Measurements from ENCODE around the gene COX17.

Gene COX17

DNA sequence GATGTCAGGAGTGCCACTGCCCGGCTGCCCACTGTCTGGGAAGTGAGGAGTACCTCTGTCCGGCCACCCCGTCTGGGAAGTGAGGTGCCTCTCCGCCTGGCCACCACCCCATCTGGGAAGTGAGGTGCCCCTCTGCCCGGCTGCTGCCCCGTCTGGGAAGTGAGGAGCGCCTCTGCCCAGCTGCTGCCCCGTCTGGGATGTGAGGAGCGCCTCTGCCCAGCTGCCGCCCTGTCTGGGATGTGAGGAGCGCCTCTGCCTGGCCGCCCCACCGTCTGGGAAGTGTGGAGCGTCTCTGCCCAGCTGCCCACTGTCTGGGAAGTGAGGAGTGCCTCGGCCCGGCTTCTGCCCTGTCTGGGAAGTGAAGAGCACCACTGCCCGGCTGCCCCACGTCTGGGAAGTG is 3.3 kb downstream of the COX17 start:
- no peak for DNase-seq (ENCODE audit: low spot score)

DNA sequence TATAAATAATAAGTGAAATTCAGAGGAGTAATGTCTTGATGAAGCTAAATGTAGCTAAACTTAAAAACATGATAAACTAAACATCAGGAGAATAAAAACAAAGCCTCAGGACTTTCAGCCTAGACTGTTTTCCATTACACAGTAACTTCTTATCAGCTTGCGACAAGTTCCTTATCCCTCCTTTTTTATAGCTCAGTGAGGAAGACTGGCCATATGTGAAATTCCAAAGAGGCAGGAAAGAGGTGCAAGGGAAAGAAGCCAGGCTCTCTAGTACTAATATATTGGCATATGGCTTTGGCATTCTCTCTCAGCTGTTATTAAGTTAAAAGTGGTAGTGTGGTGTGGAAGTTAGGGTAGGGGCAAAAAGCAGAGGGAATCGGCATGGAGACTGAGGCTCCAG is 4.4 kb downstream of the COX17 start:
- no peak for DNase-seq (ENCODE audit: low spot score)

- no peak for DNase-seq (ENCODE audit: low spot score)
Observed at GRCh38 chr3:119669906-119670570, 7.2 kb downstream of the COX17 start.

- DNase-seq (ENCODE audit: low spot score) = no peak
Observed at GRCh38 chr3:119665954-119666559, 11.1 kb downstream of the COX17 start.

GRCh38 chr3:119664850-119665379 is 12.3 kb downstream of the COX17 start:
- no peak for DNase-seq (ENCODE audit: low spot score)

- DNase-seq (ENCODE audit: low spot score) = no peak
Observed at GRCh38 chr3:119664370-119664769, 12.8 kb downstream of the COX17 start.

DNA sequence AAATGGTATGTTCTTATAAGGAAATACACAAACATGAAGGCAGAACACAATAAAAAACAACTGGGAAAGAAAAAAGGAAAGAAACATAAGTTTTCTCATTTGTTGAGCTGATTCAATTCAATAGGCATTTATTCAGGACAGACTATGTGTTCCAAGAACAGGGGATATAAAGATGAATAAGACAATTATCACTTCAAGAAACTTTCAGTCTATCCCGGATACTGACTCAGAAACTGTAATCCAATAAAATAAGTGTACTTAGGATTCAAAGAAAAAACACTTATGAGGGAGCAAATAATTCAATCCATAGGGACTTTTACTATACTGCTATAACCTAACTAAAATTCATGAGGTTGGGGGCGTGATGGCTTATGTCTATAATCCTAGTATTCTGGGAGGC is 13.3 kb downstream of the COX17 start:
- DNase-seq (ENCODE audit: low spot score) = no peak

DNA sequence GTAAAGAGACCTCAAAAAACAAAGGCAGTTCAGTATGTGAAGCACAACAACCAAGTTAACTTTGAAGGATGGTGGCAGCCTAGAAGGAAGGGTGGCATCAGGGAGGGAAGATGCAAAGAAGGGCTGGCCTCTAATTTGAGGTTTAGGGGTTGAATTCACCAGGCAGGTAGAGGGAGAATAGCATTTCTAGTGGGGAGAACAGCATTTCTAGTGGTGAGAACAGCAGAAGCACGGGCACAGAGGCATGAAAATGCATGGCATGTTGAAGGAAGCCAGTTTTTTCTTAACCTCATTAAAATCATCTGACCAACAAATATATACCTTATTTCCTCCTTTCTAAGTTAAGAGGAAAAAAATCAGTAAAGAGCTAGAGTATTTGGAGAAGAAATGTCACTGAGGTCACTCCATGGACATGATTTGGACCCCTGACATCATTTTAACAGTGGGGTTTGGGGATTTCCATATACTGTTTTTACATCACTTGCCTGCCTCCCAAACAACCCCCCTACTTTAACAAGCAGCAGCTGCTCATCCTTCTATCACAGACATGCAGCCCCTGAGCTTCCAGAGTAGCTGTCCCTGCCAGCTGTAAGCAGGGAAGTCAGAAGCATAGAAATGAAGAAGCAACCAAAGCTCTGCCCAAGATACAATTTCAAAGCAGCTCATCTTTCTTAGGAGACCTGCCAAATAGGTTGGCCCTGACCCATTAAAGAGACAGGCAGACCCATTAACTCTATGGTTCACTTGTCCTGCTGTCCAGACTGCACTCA is 14.4 kb downstream of the COX17 start:
- no peak for DNase-seq (ENCODE audit: low spot score)

- DNase-seq (ENCODE audit: low spot score) = no peak
Observed at GRCh38 chr3:119660474-119661440, 16.4 kb downstream of the COX17 start, which contains the start of gene POPDC2. TSS of gene POPDC2 (minus strand) at chr3:119660589. CDS start at chr3:119660423, 166 bp downstream.

DNA sequence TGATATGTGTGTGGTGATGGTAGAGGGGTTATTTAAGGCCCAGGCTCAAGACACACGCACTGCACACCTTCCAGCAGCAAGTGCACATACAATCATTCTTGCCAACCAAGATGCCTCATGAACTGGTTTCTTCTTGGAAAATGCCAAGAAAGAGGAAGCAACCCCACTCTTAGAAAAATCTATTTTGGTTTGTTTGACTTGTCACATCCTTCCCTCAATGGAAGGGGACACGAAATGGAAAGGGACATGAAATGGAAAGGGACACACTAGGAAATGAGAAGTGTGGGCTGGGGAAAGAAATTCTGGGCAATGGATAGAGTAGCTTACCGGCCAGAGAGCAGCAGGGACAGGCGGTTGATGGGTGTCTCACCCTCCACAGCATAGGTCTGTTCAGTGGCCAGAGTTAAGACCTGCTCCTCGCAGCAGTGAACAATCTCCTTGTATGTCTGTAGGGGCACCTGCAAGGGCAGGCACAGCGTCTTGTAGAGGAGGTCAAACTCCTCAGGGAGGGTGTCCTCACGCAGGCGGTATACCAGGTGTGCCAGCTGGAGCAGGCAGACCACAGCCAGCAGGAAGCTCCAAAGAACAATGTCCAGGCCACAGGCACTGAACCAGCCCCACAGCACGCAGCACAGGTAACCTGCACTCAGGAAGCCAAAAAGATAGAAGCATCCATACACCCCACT is 17.5 kb downstream of the COX17 start:
- DNase-seq (ENCODE audit: low spot score) = no peak

DNA sequence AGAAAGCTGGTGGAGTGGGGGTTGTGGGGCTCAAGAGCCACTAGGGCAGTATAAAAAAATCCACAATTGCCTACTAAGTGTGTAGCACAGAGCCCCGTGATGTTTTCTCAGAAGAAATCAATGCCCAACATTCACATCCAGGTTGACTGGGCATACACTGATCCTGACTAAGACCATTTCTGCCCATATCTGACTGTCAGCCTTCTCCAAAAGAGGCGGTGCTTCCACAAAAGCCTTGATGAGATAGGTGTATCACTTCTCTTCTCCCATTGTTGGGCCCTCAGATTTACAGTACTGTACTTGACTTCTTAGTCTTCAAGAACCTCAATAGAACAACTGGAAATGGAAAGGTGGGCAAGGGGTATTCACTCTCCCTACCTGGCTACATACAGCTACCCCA is 18.2 kb downstream of the COX17 start:
- no peak for DNase-seq (ENCODE audit: low spot score)

- no peak for DNase-seq (ENCODE audit: low spot score)
Observed at GRCh38 chr3:119657887-119658702, 19.1 kb downstream of the COX17 start.

DNA sequence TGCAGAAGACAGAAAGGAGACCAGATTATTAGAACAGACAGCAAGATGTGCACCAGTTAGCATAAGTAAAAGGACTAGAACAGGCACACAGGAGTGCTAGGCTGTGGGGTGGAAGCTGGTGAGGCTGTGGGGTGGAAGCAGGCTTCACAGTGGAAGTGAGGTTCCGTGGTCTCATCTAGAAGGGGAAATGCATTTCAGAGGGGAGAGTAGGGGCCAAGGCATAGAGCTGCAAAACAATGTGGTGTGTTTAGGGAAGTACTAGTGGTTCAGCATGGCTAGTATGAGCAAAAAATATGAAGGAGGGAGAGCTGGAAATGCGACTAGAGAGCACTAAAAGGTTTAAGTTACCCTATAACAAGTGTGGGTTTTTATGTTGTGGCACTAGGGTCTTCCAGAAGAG is 23.3 kb downstream of the COX17 start:
- DNase-seq (ENCODE audit: low spot score) = no peak

- DNase-seq (ENCODE audit: low spot score) = no peak
Observed at GRCh38 chr3:119652306-119653033, 24.7 kb downstream of the COX17 start.

GRCh38 chr3:119649761-119650160 is 27.4 kb downstream of the COX17 start:
- no peak for DNase-seq (ENCODE audit: low spot score)

DNA sequence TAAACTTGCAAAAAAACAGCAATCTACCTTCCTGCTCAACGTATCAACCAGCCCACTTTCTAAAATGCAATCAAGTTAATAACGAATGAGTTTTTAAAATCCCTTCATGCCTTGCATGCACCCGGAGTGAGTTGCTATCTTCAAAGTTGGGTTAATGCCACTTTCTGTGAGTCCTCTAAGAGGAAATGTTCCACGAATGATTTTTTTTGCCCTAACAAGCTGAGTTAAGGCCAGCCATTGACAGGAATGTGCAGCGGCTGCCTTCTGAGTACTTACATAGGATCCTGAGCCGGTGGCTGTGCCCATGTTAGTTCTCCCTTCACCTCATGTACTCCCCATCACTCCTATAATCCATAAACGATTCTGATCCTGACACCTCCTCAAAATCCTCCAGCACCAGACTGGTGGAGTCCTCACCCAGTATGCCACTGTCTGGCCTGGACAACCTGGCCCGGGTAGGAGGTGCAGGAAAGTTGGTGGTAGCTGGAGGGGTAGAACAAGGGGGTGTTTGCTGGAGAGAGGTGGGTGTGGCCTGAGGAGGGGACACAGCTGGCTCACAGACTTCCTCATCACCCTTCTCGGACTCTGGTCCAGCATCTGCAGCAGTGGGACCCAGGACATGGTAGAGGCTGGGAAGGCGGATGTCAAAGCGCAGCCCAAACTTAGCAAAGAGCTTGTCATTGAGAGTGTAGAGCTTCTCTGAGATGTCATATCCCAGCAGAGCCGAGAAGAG is 29.2 kb downstream of the COX17 start:
- no peak for DNase-seq (ENCODE audit: low spot score)

- DNase-seq (ENCODE audit: low spot score) = no peak
Observed at GRCh38 chr3:119647171-119647570, 30.0 kb downstream of the COX17 start.

DNA sequence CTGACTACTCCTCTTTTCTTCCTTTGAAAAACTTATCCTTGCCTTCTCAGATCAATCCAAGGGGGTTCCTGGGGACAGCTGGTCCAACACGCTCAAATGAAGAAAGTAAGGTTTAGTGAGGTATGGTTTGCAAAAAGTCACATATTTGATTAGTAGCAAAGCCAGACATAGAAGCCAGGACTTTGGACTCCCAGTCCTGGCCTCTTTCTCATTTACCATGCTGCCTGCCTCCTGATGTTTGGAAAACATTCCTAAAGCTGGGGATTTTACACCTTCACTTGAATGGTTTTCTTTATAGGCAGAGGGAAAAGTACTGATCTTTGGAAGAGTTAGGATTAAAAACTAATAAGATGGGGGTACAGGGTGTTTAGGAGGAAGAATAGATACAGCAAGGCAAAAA is 31.4 kb downstream of the COX17 start:
- no peak for DNase-seq (ENCODE audit: low spot score)

DNA sequence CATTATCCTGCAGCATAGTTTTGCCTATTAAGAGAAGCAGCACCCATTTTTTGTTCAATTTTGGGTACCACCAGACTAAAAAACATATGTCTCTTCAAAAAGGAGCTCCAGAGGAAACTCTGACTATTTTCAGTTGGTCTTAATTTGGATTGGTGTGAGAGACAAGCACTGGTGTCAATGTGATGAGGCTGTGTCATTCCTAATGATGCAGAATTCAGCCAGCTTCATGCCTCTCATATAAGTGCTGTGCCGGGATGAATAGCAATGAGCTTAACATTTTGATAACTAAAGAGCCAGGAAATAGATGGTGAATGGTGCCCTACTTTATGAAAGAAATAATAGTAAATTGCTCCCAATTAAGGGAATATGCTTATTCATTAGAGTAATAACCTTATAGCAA is 32.7 kb downstream of the COX17 start:
- no peak for DNase-seq (ENCODE audit: low spot score)

All from NAMALWA (cell line).